ENCODE measurements around the gene PARVB. TPM values are rescaled to one million over a fixed set of nuclear protein-coding genes. Genes with fewer than 3 reads are reported as not detected.

PARVB gene
- total and polyA plus RNA-seq, 2 of the 8 experiments (the other 6 are each of a cell fraction or from before 2014, with no cell fraction given): 14.5 to 18.6 TPM

DNA sequence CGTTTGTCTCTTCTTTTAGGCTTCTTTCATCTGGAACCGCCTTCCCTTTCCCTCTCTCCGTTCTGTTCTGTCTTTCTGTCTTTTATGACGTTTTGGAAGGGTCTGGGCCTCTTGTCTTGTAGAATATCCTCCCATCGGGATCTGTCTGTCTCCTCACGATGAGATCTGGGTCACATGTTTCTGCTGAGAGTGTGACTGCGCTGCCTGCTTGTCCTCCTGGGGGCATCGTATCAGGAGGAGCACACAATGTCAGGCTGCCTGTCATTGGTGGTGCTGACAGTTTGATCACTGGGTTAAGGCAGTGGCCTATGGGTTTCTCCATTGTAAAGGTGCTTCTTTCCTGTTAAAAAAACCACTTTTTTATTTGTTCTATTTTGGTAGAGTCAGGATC is 96.2 kb downstream of the PARVB start (continued):
- TF ChIP-seq, protein P1, sequence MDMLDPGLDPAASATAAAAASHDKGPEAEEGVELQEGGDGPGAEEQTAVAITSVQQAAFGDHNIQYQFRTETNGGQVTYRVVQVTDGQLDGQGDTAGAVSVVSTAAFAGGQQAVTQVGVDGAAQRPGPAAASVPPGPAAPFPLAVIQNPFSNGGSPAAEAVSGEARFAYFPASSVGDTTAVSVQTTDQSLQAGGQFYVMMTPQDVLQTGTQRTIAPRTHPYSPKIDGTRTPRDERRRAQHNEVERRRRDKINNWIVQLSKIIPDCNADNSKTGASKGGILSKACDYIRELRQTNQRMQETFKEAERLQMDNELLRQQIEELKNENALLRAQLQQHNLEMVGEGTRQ (IDR thresholded peaks at IDR 0.05; ENCODE audit: low read length): peak; percentile 15
- no peak for TF ChIP-seq POLR2A (IDR thresholded peaks at IDR 0.05; ENCODE audit: control extremely low read depth in 1 of 2, low read depth in 2 of 2, low read length in 2 of 2)
